GM10248 (cell line): Measurements from ENCODE around the gene GTF3C2.

Experiments used
- CTCF ChIA-PET: fragments of 300-600 bp; sonication (Branson Sonifier 250); formaldehyde crosslinking; extraction: SDS; loops from one replicate; lab custom pipeline; 2021; ENCODE audit warnings: antibody characterized with exemption; lab: Yijun Ruan, JAX
- POLR2A ChIA-PET: fragments of 350-650 bp; sonication (Branson Sonifier 250); formaldehyde crosslinking; extraction: SDS; loops from one replicate; lab custom pipeline; 2020; ENCODE audit warnings: antibody characterized with exemption; lab: Yijun Ruan, JAX
- DNase-seq: peaks from one replicate; pipeline ENCODE4 v3.0.0; 2012; ENCODE audit errors: extremely low spot score
- TF ChIP-seq, protein P1 (sequence below): IDR thresholded peaks from 2 replicates; pipeline ENCODE4 v1.5.1; 2012; ENCODE audit warnings: mild to moderate bottlenecking, low read depth; ENCODE audit errors: extremely low read depth, missing control alignments, control extremely low read depth

Gene GTF3C2

DNA sequence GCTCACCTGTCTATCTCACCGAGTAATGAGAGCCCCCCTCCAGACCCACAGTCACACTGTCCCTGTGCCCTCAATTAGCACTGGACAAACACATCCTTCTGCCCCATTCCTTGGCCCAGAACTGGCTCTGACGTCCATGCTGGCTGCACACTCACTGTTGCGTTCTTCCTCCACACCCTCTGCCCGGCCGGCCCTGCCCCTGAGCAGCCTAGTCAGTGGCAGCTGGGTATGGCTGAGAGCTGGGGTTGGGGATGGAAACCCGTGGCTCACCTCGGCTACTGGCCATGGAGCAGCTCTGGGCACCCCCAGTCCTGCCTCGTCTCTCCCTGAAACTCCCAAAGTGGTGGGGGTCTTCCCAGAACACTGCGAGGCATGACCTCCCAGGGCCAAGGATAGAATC, 41.9 kb downstream of the GTF3C2 start:
- TF ChIP-seq, protein P1, sequence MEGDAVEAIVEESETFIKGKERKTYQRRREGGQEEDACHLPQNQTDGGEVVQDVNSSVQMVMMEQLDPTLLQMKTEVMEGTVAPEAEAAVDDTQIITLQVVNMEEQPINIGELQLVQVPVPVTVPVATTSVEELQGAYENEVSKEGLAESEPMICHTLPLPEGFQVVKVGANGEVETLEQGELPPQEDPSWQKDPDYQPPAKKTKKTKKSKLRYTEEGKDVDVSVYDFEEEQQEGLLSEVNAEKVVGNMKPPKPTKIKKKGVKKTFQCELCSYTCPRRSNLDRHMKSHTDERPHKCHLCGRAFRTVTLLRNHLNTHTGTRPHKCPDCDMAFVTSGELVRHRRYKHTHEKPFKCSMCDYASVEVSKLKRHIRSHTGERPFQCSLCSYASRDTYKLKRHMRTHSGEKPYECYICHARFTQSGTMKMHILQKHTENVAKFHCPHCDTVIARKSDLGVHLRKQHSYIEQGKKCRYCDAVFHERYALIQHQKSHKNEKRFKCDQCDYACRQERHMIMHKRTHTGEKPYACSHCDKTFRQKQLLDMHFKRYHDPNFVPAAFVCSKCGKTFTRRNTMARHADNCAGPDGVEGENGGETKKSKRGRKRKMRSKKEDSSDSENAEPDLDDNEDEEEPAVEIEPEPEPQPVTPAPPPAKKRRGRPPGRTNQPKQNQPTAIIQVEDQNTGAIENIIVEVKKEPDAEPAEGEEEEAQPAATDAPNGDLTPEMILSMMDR = no peak
- DNase-seq = no peak
- CTCF ChIA-PET = interaction anchor here (1.2 to 1.9 kb wide), 4 partner anchors 9 to 21 kb away, joined by 3 to 8 read pairs (median 6); no protein-coding TSS in a partner anchor
- POLR2A ChIA-PET = no interaction called here

DNA sequence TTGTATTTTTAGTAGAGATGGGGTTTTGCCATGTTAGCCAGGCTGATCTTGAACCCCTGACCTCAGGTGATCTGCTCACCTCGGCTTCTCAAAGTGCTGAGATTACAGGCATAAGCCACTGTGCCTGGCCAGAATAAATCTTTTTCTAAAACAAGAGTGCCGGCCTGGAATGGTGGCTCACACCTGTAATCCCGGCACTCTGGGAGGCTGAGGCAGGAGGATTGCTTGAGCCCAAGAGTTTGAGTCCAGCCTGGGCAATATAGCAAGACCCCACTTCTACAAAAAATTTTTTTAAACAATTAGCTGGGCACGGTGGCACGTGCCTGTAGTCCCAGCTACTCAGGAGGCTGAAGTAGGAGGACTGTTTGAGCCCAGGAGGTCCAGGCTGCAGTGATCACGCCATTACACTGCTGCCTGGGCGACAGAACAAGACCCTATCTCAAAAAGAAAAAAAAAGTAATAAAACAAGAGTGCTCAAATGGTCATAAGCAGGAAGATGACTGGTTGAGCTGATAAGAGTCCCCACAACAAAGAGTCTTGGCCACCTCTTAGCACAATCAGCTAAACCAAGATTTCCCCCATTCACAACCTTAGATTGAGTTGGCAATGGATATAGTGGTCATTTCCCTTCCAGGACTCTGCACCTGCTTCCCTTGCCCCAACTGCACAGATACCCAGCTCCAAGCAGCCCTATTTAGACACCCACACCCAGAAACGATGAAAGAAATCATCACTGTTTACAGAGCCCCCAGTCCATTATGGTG, 42.5 kb downstream of the GTF3C2 start:
- TF ChIP-seq, protein P1 = no peak
- DNase-seq = no peak
- ChIA-PET POLR2A (no interaction called here), CTCF (interaction anchor here (0.7 to 1.9 kb wide), 6 partner anchors 8 to 20 kb away, joined by 3 to 8 read pairs (median 4); no protein-coding TSS in a partner anchor)

DNA sequence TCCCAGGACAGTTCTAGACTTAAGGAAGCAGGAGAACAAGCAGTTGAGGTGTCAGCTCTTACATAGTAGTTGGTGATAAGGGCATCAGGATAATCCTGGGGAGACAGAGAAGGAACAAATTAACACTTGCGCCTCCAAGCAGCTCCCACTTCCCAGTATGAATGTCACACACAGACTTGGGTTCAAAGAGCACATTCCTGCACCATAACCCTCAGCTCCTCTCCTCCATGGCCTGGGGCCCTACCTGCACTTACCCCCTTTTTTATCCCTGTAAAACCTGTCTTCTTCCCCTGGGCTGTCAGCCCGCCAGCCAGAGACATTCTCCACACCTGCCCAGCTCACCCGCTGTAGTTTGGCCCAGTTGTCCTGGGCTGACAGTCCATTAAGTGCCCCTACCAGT, 44.4 kb downstream of the GTF3C2 start:
- ChIA-PET POLR2A (no interaction called here), CTCF (interaction anchor here (1.5 to 3.7 kb wide), 4 partner anchors 9 to 33 kb away, joined by 7 to 15 read pairs (median 10); partner anchors contain the start of gene MPV17)
- DNase-seq = no peak
- TF ChIP-seq, protein P1 = no peak

GRCh38 chr2:27309651-27310050, 46.9 kb downstream of the GTF3C2 start:
- TF ChIP-seq, protein P1 = no peak
- ChIA-PET POLR2A (no interaction called here), CTCF (interaction anchor here (0.9 to 3.7 kb wide), 2 partner anchors 10 to 31 kb away, joined by 3 to 14 read pairs; no protein-coding TSS in a partner anchor)
- DNase-seq = no peak

GRCh38 chr2:27308359-27308881, 48.1 kb downstream of the GTF3C2 start, which contains the start of gene UCN:
Gene UCN, minus strand, starts transcription at chr2:27308445. Its CDS starts 550 bp downstream, at chr2:27307895.
- TF ChIP-seq, protein P1 = no peak
- DNase-seq = no peak
- POLR2A ChIA-PET = no interaction called here
- CTCF ChIA-PET = interaction anchor here (3.7 kb wide), 1 partner anchor 30 kb away, joined by 14 read pairs; no protein-coding TSS in a partner anchor

DNA sequence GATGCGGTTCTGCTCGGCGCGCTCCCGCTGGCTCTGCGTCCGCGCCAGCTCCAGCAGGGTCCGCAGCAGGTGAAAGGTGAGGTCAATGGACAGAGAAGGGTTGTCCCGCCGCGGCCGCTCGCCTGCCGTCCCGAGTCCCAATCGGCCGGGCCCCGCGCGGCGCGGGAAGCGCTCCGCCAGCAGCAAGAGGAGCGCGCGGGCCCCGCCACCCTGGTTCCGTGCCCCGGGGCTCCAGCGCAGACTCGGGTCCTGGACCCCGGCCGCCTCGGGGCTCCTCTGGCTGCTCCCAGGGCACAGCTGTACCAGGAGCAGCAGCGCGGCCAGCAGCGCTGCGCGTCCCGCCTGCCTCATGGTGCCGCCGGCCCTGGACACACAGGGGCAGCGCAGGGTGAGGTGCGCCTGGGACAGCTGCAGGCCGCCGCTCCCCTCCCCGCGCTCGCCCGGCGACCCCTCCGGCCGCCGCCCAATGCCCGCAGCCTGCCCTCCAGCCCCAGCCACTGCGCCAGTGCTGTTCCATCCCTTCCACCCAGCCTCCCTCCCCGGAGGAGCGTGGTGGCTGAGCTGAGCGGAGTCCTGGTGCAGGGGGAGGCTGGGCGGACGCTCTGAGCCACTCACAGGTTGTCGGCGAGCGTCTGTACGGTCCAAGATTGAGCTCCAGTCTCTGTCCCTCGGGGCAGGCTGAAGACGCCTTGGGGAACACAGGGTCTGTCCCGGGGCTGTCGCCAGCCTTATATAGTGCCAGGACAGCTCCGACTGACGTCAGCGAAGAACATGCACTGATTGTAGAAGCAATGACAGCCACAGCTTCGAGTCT, 48.8 kb downstream of the GTF3C2 start:
- ChIA-PET POLR2A (no interaction called here), CTCF (no interaction called here)
- TF ChIP-seq, protein P1 = no peak
- DNase-seq = no peak
